ENCODE results near the gene WFDC5. TPM values are rescaled to one million over a fixed set of nuclear protein-coding genes. Genes with fewer than 3 reads are reported as not detected.

Gene WFDC5
- total RNA-seq, 4 donors from 2014 or later: not detected

GRCh38 chr20:45103072-45103471, 11.9 kb downstream of the WFDC5 start:
- Histone ChIP-seq H3K4me1 (peaks cover 1 to 8% of the 10 kb centered on the region in 2 donors), H3K36me3 (no peaks in the 10 kb centered on the region), H3K9me3 (no peaks in the 10 kb centered on the region), H3K4me3 (replicated peaks in 1 of 3) (no peak overlapping the region), H3K27ac (no peak overlapping the region), H3K27me3 (peaks cover 1% of the 10 kb centered on the region)
- intact Hi-C loops (cut with DNase I): no loop called here
- DNase-seq: no peak
- 84 to 88% methylated on average over 2 of the region's 2 CpGs for WGBS, 2 donors
- no peak for TF ChIP-seq CTCF (IDR thresholded peaks at IDR 0.05)
- no peak for TF ChIP-seq POLR2A (IDR thresholded peaks at IDR 0.05)

- H3K36me3 ChIP-seq: no peaks in the 10 kb centered on the region
- no peak overlapping the region for H3K27ac ChIP-seq
- peaks cover 13% of the 10 kb centered on the region for H3K27me3 ChIP-seq
- H3K9me3 ChIP-seq: no peaks in the 10 kb centered on the region
- intact Hi-C loops (cut with DNase I): no loop called here
- peaks cover 3 to 14% of the 10 kb centered on the region in 2 donors for H3K4me1 ChIP-seq
- DNase-seq: no peak
- WGBS, 2 donors: 50 to 73% methylated on average over 4 to 6 of the region's 6 CpGs
- TF ChIP-seq CTCF (IDR thresholded peaks at IDR 0.05) (no peak), POLR2A (IDR thresholded peaks at IDR 0.05) (no peak)
- H3K4me3 ChIP-seq (replicated peaks in 1 of 3): no peak overlapping the region
Observed at GRCh38 chr20:45101333-45101850, 13.6 kb downstream of the WFDC5 start.

GRCh38 chr20:45100563-45101245, 14.3 kb downstream of the WFDC5 start, which contains the start of gene KCNS1:
Gene KCNS1, minus strand, starts transcription at chr20:45101127. Its CDS starts 1,891 bp downstream, at chr20:45099236.
- Histone ChIP-seq H3K36me3 (no peaks in the 10 kb centered on the region), H3K4me3 (replicated peaks in 1 of 3) (no peak within 1 kb of the TSS), H3K4me1 (peaks cover 3 to 14% of the 10 kb centered on the region in 2 donors), H3K27ac (no peak within 1 kb of the TSS), H3K27me3 (peaks cover 13% of the 10 kb centered on the region), H3K9me3 (no peaks in the 10 kb centered on the region)
- 9 to 20% methylated on average over 4 to 14 of the region's 38 CpGs for WGBS, 2 donors
- intact Hi-C loops (cut with DNase I): no loop called here
- peak in 1 of 2 donors; percentile 23 for DNase-seq
- TF ChIP-seq CTCF (IDR thresholded peaks at IDR 0.05): no peak
- no peak for TF ChIP-seq POLR2A (IDR thresholded peaks at IDR 0.05)

- no peak overlapping the region for H3K27ac ChIP-seq
- peaks cover 3 to 14% of the 10 kb centered on the region in 2 donors for H3K4me1 ChIP-seq
- intact Hi-C loops (cut with DNase I): loop anchor here (10.0 kb wide), 2 partner anchors 53 to 83 kb away; no protein-coding TSS in a partner anchor
- TF ChIP-seq POLR2A (IDR thresholded peaks at IDR 0.05): no peak
- TF ChIP-seq CTCF (IDR thresholded peaks at IDR 0.05): no peak
- H3K4me3 ChIP-seq (replicated peaks in 1 of 3): no peak overlapping the region
- peaks cover 13% of the 10 kb centered on the region for H3K27me3 ChIP-seq
- WGBS, 2 donors: 5 to 10% methylated on average over 10 to 25 of the region's 91 CpGs
- H3K9me3 ChIP-seq: no peaks in the 10 kb centered on the region
- peak; percentile 24 to 43 for DNase-seq
- H3K36me3 ChIP-seq: no peaks in the 10 kb centered on the region
Observed at GRCh38 chr20:45098103-45098773, 16.7 kb downstream of the WFDC5 start.

Data from thyroid gland (tissue), 4 donors.